BE2C (cell line): ENCODE measurements around the gene ADAMTS1. TPM values are rescaled to one million over a fixed set of nuclear protein-coding genes. Genes with fewer than 3 reads are reported as not detected.

Experiments used
- DNase-seq: peaks from one replicate; pipeline ENCODE4 v3.0.0-alpha.2; 2020
- H3K27me3 ChIP-seq: fragments of 250-450 bp; sonication (Bioruptor Pico); 2 replicates; pipeline ENCODE4 v1.5.1; 2020; ENCODE audit warnings: mild to moderate bottlenecking
- H3K36me3 ChIP-seq: fragments of 250-450 bp; sonication (Bioruptor Pico); 2 replicates; pipeline ENCODE4 v1.5.1; 2020; ENCODE audit warnings: mild to moderate bottlenecking
- H3K4me1 ChIP-seq: fragments of 250-450 bp; sonication (Bioruptor Pico); 2 replicates; pipeline ENCODE4 v1.5.1; 2020
- H3K4me3 ChIP-seq: 2 replicates; pipeline ENCODE4 v1.5.1; 2011; ENCODE audit warnings: low read depth, low read length
- H3K9me3 ChIP-seq: fragments of 250-450 bp; sonication (Bioruptor Pico); 2 replicates; pipeline ENCODE4 v1.5.1; 2020
- CTCF ChIP-seq: IDR thresholded peaks from 2 replicates; pipeline ENCODE4 v1.5.1; 2012; ENCODE audit warnings: mild to moderate bottlenecking, low read depth, low read length
- polyA plus RNA-seq: library from polyadenylated mRNA; unstranded; fragments of >200 nt; gene quantifications from one replicate; pipeline ENCODE4 v1.2.1, GENCODE V29; 2012; ENCODE audit warnings: low read depth, missing spikeins; ENCODE audit not compliant: insufficient read length, insufficient read depth

The ADAMTS1 gene
- 12.0 TPM for polyA plus RNA-seq

- Histone ChIP-seq H3K4me1 (0 out of 2 replicates have a peak, but pooled peaks cover 2% of the 10 kb centered on the region), H3K27me3 (no peaks in the 10 kb centered on the region), H3K36me3 (peaks cover 25% of the 10 kb centered on the region), H3K4me3 (peak within 1 kb of the TSS; percentile 95), H3K9me3 (no peaks in the 10 kb centered on the region)
- DNase-seq = peak; percentile 97
- peak; percentile 36 for TF ChIP-seq CTCF
Observed at GRCh38 chr21:26845066-26845758, at the start of gene ADAMTS1. Gene ADAMTS1, minus strand, starts transcription at chr21:26845409. Its CDS starts 455 bp downstream, at chr21:26844954.

- Histone ChIP-seq H3K4me3 (no peak overlapping the region), H3K27me3 (no peaks in the 10 kb centered on the region), H3K9me3 (no peaks in the 10 kb centered on the region), H3K4me1 (no peaks in the 10 kb centered on the region), H3K36me3 (no peaks in the 10 kb centered on the region)
- TF ChIP-seq CTCF = no peak
- no peak for DNase-seq
Observed at GRCh38 chr21:26892151-26892550, 46.9 kb upstream of the ADAMTS1 start.

- TF ChIP-seq CTCF = no peak
- H3K27me3 ChIP-seq = no peaks in the 10 kb centered on the region
- no peaks in the 10 kb centered on the region for H3K9me3 ChIP-seq
- no peaks in the 10 kb centered on the region for H3K4me1 ChIP-seq
- no peaks in the 10 kb centered on the region for H3K36me3 ChIP-seq
- H3K4me3 ChIP-seq = no peak overlapping the region
- no peak for DNase-seq
Observed at GRCh38 chr21:26888931-26889330, 43.7 kb upstream of the ADAMTS1 start.

GRCh38 chr21:26888256-26888655 is 43.0 kb upstream of the ADAMTS1 start:
- H3K9me3 ChIP-seq = no peaks in the 10 kb centered on the region
- no peaks in the 10 kb centered on the region for H3K4me1 ChIP-seq
- no peaks in the 10 kb centered on the region for H3K36me3 ChIP-seq
- no peak for DNase-seq
- no peaks in the 10 kb centered on the region for H3K27me3 ChIP-seq
- H3K4me3 ChIP-seq = no peak overlapping the region
- no peak for TF ChIP-seq CTCF

- H3K9me3 ChIP-seq = no peaks in the 10 kb centered on the region
- H3K27me3 ChIP-seq = no peaks in the 10 kb centered on the region
- no peak for DNase-seq
- no peak for TF ChIP-seq CTCF
- no peaks in the 10 kb centered on the region for H3K36me3 ChIP-seq
- H3K4me1 ChIP-seq = no peaks in the 10 kb centered on the region
- no peak overlapping the region for H3K4me3 ChIP-seq
Observed at GRCh38 chr21:26887251-26887650, 42.0 kb upstream of the ADAMTS1 start.

GRCh38 chr21:26884436-26884835 is 39.2 kb upstream of the ADAMTS1 start:
- Histone ChIP-seq H3K9me3 (no peaks in the 10 kb centered on the region), H3K4me3 (no peak overlapping the region), H3K27me3 (no peaks in the 10 kb centered on the region), H3K36me3 (no peaks in the 10 kb centered on the region), H3K4me1 (no peaks in the 10 kb centered on the region)
- TF ChIP-seq CTCF = no peak
- DNase-seq = no peak
